NCI-H1105 treated with DMSO at 0.1 percent for 48 hours (cell line): ENCODE data around the gene IQSEC3.

ENCODE experiments used
- DNase-seq: peaks from one replicate; lab custom pipeline; 2025; lab: John Stamatoyannopoulos, UW

IQSEC3 gene

DNA sequence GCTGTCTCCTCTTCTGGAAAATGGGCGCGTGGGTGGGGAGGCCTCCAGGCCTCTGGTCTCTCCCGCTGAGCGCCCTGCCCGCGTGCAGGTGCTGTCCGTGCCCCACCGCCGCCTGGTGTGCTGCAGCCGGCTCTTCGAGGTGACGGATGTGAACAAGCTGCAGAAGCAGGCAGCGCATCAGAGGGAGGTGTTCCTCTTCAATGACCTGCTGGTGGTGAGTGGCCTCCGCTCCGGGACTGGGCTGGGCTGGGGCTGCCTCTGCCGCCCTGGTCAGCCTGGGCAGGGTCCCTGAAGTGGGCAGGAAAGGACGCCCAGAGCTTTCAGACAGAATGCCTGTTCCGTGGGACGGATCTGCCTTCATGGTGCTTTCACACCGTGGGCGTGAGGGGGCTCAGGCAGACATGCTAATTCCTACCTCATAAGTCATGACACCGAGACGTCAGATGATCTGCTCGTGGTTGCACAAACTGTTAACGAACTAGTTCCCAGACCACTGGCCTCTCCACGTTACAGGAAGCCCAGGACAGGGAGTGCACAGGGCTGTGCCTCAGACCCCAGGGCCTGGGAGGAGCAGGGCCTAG, 96.9 kb downstream of the IQSEC3 start:
- no peak for DNase-seq

DNA sequence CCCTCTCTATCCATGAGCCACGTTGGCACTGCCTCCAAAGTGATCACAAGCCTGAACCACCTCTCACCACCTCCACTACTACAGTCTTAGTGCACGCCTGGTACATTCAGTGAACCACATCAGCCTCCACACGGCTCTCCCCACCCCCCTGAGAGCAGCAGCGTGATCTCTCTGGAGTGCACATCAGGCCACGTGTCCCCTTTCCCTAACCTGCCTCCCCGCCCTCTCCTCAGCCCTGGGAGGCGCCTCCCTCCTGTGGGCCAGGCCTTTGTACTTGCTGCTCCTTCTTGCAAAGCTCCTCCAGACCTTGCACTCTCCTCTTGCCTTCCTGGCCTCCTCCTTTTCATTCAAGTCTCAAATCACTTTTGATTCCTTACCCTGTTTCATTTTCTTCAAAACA, 97.6 kb downstream of the IQSEC3 start:
- DNase-seq = no peak

DNA sequence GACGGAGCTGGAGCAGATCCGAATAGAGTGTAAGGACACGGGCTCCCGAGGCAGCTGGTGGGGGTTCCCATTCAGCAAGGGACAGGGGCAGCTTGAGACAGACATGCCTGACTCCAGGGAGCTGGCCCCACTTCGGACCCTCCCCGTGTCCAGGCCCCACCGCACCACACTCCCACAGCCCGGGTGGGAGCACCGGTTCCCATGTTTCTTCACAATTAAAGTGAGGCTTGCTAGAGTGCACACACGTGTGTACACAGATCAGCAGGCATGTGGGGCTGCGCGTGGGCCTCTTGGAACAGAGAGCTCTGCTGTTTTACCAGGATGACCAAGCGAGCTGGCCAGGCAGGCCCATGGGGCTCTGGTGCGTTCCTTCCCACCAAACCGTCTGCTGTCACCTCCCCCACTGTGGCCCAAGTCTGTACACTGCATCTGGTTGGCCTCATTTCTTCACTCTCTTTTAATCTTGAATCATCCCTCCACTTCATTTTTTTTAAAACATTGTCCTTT, 99.3 kb downstream of the IQSEC3 start:
- no peak for DNase-seq

DNA sequence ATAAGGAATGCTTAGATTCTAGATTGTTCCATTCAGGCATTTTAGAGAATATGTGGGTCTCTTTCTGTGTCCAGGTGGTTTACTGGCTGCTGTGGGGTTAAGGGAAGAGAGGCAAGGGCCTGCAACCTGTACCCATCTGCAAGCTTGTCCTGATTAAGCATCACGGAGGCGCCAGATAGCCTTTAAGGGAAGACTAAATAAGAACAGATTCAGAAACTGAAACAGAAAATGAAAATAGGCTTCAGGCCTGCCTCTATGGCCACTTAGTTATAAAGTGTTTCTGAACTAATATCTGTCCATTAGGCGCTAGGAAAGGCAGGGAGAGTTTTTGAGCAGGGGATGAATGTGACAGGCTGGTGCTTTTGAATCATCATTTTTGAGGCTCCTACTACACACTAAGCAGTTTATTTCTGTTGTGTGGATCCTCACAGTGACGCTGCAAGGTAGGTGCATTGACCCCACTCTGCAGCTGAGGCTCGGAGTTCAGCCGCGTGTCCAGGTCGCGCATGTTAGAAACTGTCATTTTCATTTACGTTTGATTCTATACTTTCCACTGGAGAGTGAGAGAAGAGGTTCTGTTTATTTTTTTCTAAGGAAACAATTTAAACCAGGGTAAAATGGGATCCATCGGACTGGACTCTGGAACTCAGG, 100.0 kb downstream of the IQSEC3 start:
- no peak for DNase-seq

DNA sequence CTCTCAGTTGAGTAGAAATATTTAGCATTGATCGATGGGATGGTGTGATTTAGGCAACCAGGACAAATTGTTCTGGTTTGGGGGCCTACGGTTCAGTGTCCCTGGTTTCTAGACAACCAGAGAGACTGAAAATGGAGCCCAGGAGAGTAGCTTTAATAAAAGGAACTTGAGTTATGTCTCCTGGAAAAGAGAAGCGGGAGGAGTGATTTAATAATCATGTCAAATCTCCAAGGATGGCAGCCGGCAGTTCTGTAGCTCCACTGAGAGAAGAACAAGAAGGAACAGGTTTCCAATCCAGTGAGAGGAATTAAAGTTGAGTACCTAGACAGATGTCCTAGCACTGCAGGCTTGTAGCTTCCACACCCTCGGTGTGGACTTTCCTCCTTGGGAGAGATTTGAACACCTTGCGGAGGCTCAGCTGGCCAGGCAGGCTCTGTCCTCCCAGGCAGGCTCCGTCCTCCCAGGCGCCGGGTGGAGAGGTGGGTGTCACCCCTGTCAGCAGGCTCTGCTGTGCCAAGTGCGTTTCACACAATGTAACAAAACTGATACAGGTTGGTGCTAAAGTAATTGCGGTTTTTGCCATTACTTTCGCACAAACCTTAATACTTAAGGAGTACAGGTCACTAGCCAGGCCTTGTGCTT, 101.5 kb downstream of the IQSEC3 start:
- no peak for DNase-seq

DNA sequence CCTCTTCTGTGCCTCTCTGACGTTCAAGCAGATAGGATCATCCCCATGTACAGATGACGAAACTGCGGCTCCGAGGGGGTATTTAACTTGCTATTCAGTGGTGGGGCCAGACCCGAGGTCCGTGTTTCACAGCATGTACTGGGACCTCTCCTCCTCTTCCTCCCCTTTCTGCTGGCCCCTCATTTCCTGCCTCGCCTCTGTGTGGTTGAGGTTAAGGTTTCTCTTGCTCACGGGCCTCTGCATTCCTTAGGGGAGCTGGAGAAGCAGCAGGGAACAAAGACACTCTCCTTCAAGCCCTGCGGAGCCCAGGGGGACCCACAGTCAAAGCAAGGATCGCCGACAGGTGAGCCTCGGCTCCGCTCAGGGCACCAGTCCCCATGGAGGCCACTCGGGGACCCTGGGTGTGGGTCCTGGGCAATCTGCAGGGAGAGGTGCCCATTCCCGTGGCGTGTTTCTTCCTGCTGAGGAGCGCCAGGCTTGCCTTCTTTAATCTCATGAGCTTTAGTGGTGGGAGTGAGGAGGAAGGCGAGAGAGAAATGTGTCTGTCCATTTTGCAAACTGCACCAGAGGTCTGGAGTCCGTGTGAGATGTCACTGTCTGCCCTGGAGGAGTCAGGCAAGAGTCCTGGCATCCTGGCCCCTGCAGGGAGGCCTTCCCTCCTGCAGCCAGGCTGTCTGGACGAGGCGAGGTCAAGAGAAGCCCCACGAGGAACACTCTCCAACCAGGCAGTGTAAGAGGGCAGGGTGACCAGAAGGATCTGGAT, 102.4 kb downstream of the IQSEC3 start:
- DNase-seq = no peak

DNA sequence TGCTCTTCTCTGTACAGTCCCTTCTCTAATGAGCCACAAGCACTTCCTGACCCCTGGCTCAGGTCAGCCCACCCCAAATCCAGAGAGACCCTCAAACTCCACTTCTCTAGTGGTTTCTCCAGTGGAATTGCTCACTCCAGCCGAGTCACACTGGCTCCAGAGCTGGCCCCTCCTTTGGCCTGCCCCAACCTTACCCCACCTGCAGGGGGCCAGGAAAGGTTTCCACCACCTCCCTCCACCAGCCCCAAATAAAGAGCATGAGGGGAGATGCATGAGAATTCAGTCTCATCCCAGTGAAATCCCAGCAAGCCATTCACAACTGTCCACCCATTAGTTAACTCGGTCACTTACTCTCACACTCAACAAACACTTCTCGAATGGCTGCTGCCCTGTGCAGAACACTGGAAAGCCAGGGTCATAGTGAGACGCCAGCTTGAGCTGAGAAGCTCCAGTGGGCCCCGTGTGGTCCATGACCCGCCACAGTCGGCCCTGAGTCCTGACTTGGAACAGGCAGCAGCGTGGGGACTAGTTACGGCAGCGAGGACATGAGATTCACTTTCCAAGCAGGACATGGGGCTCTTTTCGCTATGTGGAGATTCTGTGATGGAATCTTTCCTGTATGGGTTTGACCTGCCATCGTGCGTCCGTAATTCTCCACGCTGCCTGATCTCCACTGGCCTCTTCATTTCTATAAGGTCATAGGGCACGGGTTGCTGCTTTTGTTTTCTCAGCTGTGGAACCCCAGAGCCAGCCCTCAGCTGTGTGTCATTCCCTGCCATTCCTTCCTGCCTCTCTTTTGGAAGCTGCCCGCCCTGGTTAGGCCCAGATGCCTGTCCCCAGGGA, 103.2 kb downstream of the IQSEC3 start:
- DNase-seq = no peak

DNA sequence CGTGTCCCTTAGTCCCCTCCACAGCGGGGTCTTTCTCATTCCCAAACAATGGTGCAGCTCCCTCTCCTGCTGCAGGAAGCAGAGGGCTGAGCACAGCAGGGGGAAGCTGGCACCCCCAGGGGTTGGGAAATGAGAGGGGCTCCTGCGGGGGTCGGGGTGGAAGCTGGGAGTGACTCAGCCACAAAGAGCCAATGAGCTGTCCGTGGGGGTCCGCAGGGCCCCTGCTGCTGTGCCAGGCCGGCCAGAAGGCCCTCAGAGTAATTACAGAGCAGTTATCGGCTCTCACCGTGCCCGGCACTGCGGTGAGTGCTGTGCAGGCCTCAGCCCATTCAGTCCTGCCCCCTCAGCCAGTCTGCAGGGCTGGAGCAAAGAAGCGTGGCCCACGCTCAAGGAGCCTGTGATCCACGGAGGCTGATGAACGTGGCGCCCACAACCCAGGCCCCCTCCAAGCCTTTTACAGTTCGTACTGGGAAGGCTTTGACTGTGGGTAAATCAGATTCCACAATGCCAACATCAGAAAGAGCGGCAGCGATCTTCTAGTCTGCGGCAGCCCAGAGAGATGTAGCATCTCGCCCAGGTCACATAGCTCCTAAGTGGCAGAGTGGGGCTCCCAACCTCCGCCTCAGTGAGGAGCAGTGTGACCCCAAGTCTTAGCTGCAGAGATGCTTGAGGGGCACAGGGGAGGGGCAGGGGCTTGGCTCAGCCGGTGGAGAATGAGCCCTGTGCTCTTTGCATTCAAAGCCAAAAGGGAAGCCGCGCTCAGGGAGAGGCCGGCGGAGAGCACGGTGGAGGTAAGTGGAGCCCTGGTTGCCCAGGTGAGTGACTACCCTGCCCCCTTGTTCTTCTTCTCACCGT, 104.0 kb downstream of the IQSEC3 start:
- no peak for DNase-seq

DNA sequence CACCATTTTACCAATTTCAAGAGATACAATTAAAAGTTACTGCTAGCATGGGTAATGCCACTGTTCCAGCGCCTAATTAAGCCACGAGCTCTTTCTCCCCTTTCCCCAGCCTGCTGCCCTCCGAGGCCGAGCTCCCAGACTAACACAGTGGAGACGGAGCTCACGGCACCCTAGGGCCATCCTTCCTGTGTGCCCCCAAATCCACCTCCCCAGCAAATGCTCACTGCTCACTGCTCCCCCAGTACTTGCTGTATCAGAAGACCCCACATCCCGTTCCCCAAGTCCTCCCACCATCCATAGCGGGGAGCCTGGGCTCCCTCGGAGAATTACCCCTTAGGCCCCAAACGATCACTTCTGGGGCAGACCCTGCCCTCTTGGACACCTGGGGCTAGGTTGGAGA, 104.7 kb downstream of the IQSEC3 start:
- no peak for DNase-seq

DNA sequence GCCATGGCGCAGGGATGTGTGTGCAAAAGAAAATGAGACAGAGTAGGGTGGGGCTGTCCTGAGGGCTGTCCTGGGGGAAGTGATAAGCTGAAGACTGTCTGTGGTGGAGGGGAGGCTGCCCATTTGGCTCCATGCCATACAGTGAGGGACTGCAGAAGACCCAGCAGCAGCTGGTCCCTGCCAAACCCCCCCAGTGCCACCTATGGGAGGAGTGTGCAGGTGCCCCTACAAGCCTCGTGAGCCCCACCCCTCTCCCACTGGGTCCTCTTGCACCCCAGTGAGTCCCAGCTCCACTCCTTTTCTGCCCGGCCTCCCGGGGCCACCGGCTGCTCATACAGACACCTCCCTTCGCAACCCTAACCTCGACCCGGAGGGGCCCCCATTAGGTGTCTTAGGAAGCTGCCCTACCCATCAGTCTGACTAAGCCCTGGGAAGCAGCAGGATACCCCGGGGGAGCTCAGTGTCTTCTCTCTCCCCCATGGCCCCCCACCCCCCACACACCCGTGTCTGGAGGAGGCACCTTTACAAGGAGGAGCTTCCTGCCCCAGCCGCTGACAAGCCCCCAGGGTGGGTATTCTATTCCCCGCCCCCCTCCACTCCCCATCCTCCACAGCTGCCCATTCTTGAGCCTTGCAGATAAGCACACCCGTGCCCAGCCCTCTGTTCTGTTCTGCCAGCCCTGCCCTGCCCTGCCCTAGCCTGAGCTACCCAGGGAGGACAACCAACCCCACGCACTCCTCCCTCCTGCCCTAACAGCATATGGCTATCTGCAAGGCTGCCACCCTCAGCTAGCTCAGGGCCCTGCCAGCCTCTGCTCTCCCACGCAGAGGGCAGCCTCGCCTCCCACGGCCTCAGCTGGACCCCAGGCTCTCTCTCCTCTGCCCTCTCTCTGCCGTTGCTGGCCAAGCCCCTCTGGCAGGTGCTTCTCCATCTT, 105.4 kb downstream of the IQSEC3 start:
- DNase-seq = no peak

DNA sequence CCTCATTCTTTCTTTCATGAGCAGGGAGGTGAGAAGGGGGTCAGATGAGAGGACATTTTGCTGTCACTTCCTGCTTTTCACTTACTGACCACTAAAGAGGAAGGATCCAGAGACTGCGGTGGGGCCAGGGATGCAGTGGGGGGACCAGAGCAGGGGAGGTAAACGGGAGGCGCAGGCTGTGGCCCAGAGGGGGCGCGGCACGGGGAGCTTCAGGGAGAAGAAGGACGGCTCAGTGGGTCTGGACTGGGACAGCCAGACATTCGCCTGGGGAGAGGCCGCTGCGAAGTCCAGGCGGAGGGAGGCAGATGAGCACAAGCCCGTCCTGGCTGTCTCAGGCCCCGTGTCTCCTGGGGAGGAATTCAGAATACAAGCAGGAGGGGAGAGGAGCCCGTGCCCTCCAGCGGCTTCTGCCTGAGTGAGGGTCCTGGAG, 106.2 kb downstream of the IQSEC3 start:
- DNase-seq = no peak

DNA sequence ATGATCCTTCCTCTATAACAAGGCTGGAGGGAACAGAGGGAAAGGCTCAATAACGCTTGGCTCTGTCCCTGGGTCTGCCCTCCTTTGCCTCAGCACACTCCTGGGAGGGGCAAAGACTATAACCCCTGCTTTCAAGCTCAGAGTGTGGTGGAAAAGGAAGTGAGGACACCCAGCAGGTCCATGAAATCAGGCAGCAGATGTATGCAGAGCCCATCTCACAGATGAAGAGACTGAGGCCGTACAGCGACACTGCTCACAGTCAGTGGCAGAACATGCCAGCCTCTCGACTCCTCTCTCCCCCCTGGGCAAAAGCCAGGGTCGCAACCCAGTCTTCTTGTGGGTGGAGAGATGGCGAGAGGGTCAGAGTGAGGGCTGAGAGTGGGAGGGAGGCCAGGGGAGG, 107.6 kb downstream of the IQSEC3 start:
- DNase-seq = no peak

DNA sequence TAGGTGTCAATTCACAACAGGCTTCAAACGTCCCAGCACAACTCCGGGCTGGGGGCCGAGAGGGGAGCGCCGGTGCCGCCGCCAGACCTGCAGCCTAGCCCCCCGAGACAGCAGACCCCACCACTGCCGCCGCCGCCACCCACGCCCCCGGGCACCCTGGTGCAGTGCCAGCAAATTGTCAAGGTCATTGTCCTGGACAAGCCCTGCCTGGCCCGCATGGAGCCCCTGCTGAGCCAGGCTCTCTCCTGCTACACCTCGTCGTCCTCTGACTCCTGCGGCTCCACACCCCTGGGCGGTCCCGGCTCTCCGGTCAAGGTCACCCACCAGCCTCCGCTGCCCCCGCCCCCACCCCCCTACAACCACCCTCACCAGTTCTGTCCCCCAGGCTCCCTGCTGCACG, 108.0 kb downstream of the IQSEC3 start:
- no peak for DNase-seq

DNA sequence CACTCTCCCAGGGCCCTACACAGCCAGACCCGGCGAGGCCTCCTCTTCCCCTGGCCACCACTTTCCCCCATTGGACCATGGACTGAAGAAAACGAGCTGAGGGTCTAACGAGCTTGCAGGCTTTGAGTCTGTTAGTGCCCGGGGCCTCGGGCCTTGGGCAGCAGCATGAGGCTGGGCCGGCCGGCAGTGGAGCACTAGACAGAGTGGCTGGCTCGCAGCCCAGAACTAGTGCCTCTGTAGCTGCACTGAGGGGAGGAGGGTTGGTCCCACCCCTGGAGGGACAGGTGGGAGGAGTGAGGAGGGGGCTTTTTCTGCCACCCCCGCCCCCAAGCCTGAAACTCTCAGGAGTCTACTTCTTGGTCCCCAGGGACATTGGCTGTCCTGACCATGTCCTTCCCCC, 108.7 kb downstream of the IQSEC3 start:
- peak; percentile 50 for DNase-seq

DNA sequence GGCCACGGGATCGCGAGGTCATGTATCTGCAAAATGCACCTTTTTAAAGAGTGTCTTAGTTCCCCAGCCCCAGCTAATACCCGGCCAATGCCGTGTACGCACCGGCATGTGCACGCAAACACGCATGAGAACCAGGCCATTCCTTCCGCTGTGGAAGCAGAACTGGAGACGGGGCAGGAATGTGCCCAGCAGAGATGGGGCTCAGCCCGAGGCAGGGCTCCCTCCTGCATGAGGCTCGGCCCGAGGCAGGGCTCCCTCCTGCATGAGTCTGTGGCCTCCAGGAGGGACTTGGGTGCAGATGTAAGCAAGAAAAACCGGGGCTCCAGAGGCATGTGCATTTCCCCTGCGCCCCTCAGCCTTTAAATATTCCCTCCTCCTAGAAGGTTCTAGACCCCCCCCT, 109.2 kb downstream of the IQSEC3 start:
- DNase-seq = no peak

DNA sequence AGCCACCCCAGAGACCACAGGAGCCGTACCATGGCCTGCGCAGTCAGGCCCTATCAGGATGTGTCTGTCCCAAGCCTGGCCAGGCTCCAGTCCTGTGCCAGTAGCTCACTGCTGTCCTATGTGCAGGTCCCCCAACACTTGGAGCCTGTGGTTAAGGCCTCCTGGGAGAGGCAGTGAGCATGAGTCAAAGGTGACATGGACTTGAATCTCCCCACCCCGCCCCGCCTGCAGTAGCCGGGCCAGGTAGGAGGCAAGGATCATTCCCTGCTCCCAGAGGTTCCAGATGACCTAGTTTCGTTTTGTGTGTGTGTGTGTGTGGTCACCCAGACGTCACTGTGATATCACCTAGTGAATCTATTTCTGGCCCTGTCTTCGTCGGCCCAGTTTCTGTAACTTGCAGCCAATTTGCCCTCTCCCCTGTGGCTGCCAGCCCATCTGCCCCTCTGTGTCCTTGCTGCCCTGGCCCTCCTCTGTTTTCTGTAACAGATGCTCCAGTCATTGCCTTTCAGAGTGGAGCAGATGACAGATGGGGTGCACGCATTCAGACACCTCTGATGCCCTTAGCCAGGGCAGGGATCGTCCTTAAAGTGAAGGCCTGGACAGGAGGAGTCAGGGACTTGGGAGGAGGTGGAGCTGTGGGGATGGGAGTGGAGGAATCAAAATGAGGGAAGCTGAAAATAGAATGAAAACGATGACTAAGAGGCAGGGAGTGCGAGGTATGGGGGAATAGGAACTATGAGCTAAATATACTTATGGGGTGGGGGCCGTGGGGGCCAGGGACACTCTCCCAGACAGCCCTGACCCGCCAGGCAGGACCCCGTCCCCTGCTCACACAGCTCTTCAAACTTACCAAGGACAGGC, 110.0 kb downstream of the IQSEC3 start:
- no peak for DNase-seq

DNA sequence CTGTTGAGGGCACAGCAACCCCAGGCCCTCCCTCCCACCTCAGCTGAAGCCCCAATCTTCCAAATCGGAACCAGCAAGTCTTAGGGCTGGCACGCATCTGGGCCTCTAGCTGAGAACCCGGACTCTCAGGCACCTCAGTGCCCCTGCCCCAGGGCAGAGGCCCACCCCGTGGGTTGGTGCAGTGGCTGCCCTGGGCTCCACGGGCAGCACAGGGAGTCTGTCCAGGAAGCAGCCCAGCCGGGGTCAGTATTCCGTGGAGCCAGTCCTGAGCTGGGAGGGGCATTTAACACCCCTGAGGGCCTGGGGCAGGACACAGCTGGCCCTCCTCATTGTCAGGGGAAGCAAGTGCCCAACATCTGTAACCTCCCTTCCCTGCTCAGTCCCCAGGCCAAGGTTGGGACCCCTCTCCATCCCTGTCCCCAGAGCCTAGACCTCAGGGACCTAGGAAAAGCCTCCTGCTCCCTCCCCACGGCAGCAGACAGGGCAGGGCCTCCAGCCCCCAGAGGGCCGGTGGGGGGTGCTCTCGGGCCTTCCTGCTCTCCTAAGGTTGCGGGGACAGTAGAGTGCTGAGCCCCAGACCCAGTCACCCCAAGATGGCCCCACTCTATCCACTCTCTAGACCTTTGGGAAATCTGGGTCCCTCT, 110.9 kb downstream of the IQSEC3 start:
- DNase-seq = no peak
